NB4 (cell line): ENCODE data around the gene TJP1.

Experiments used
- DNase-seq: peaks from one replicate; pipeline ENCODE4 v3.0.0; 2010; ENCODE audit warnings: low read depth
- H3K4me3 ChIP-seq: one replicate; pipeline ENCODE4 v1.5.1; 2011; ENCODE audit warnings: mild to moderate bottlenecking, low read depth, low read length, moderate library complexity
- MYC ChIP-seq: IDR thresholded peaks from 2 replicates; pipeline ENCODE4 v1.6.1; 2011; ENCODE audit warnings: low read depth, low read length
- POLR2A ChIP-seq: IDR thresholded peaks from 2 replicates; pipeline ENCODE4 v1.6.1; 2011; ENCODE audit warnings: mild to moderate bottlenecking; ENCODE audit not compliant: insufficient read length; ENCODE audit errors: extremely low read depth
- TF ChIP-seq, protein P1 (sequence below): IDR thresholded peaks from one replicate; pipeline ENCODE4 v1.5.1; 2012; ENCODE audit warnings: low read depth, low read length
- TF ChIP-seq, protein P2 (sequence below): IDR thresholded peaks from 2 replicates; pipeline ENCODE4 v1.6.1; 2011; ENCODE audit warnings: low read depth, low read length

Gene TJP1

DNA sequence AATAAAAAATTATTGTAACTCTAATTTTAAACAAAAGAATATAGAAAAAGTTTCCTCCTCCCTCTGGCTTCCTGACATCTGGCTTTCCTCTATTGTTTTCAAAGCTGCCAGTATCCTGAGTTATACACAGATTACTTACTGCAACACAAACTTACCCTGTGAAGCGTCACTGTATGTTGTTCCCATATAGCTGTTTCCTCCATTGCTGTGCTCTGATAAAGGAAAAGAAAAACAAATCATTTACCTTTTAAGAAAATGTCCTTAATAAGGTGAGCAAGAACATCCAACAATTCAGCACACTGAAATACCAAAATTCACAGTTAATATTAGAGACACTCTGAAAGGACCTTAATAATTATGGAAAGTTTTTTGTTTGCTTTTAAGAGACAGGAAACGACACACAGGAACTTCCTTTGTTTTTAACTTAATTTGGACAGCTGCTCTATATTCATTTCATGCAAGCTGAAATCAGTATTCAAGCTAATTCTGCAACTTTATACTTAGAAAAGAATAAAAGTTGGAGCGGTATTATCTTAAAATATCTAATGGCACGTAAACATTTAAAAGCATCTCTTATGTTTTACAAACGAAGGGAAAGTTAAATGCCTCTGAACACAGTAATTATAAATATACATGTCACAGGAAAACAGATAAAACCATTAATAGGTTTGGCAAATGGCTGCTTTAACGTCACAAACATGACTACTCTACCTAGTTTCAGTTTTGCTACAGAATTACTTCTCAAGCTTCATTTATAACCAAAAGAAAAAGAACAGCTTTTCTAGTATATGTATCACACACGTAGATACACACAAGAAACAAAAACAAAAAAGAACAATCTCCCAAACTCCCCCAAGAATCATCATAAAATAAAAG lies 21.5 kb downstream of the TJP1 start:
- no peak for DNase-seq
- H3K4me3 ChIP-seq: no peak overlapping the region
- TF ChIP-seq POLR2A (no peak), MYC (no peak)
- TF ChIP-seq, protein P1, sequence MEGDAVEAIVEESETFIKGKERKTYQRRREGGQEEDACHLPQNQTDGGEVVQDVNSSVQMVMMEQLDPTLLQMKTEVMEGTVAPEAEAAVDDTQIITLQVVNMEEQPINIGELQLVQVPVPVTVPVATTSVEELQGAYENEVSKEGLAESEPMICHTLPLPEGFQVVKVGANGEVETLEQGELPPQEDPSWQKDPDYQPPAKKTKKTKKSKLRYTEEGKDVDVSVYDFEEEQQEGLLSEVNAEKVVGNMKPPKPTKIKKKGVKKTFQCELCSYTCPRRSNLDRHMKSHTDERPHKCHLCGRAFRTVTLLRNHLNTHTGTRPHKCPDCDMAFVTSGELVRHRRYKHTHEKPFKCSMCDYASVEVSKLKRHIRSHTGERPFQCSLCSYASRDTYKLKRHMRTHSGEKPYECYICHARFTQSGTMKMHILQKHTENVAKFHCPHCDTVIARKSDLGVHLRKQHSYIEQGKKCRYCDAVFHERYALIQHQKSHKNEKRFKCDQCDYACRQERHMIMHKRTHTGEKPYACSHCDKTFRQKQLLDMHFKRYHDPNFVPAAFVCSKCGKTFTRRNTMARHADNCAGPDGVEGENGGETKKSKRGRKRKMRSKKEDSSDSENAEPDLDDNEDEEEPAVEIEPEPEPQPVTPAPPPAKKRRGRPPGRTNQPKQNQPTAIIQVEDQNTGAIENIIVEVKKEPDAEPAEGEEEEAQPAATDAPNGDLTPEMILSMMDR: no peak
- TF ChIP-seq, protein P2, sequence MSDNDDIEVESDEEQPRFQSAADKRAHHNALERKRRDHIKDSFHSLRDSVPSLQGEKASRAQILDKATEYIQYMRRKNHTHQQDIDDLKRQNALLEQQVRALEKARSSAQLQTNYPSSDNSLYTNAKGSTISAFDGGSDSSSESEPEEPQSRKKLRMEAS: no peak

DNA sequence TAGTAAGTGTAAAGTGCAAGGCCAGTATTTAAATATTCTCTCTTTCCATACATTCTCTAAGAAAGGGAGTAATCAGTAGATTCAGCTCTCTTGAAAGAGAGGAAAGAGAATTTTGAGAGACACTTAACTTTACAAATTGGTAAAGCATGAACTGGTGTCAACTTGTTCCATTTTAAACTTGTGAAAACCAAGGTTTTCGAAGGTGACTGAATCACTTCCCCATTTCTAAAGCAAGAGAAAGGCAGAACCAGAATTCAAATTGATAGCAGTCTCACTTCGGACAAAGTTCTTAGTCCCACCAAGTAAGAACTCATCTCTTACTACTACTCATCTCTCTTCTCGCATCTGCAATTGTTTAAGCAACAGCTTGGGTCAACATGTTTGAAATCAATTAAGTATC lies 22.4 kb downstream of the TJP1 start:
- DNase-seq: no peak
- H3K4me3 ChIP-seq: no peak overlapping the region
- TF ChIP-seq, protein P2: no peak
- no peak for TF ChIP-seq POLR2A
- TF ChIP-seq, protein P1: no peak
- no peak for TF ChIP-seq MYC

DNA sequence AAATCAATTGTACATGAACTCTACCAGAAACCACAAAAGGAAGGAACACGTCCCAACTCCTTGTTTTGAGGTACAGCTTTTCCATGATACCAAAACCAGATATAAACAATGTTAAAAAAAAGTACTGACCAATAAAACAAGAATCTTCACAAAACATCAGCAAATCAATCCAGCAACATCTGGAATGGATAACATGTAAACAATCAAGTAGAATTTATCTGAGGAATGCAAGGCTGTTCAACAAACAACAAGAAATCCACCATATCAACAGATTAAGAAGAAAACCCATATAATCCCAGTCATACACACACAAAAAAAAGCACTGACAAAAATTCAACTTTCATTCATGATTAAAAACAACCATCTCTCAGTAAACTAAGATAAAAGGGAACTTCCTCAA lies 26.7 kb downstream of the TJP1 start:
- H3K4me3 ChIP-seq: no peak overlapping the region
- TF ChIP-seq, protein P1: no peak
- TF ChIP-seq MYC (no peak), POLR2A (no peak)
- TF ChIP-seq, protein P2: no peak
- no peak for DNase-seq

DNA sequence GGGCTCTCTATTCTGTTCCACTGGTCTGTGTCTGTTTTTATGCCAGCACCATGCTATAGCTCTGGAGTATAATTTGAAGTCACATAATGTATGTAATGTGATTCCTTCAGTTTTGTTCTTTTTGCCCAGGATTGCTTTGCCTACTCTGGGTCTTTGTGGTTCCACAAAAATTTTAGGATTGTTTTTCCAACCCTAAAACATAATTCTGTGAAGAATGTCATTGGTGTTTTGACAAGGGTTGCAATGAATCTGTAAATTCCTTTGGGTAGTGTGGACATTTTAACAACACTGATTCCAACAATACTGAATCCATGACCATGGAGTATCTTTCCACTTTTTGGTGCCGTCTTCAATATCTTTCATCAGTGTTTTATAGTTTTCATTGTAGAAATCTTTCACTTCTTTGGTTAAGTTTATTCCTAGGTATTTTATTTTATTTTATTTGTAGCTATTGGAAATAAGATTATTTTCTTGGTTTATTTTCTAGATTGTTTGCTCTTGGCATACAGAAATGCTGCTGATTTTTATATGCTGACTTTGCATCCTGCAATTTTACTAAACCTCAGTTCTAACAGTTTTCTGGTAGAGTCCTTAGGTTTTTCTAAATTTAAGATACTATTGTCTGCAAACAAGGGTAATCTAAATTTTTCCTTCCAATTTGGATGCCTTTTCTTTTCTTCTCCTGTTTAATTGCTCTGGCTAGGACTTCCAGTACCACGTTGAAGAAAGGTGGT lies 29.7 kb downstream of the TJP1 start:
- no peak overlapping the region for H3K4me3 ChIP-seq
- TF ChIP-seq MYC: no peak
- TF ChIP-seq, protein P1: no peak
- TF ChIP-seq, protein P2: no peak
- TF ChIP-seq POLR2A: no peak
- no peak for DNase-seq

DNA sequence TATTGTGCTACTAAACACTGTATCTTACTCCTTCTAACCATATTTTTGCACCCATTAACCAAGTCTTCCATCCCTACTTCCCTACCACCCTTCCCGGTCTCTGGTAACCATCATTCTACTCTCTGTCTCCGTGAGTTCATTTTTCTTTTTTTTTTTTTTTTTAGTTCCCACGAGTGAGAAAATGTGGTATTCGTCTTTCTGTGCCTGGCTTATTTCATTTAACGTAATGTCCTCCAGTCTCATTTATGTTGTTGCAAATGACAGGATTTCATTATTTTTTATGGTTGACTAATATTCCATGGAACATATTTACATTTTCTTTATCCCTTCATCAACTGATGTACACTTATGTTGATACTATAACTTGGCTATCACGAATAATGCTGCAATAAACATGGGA lies 31.7 kb downstream of the TJP1 start:
- H3K4me3 ChIP-seq: no peak overlapping the region
- no peak for DNase-seq
- TF ChIP-seq, protein P2: no peak

DNA sequence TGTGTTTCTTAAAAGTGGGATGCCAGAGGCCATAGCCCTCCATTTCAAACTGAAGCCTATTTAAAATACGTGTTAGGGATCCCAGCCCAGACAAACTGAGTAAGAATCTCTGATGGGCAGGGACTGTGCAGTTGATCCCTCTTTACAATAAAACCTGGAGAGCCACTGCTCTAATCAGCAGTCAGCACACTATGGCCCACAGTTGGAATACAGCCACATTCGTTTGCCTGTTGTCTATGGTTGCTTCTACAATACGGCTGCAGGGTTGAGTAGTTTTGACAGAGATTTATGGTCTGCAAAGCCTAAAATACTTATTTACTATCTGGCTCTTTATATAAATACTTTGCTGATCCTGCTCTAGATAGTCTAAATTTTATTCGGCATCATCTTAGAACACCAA lies 32.4 kb downstream of the TJP1 start:
- no peak for DNase-seq
- no peak for TF ChIP-seq MYC
- H3K4me3 ChIP-seq: no peak overlapping the region
